ENCODE results near the gene MFN2. TPM values are rescaled to one million over a fixed set of nuclear protein-coding genes. Genes with fewer than 3 reads are reported as not detected.

Gene MFN2
- total RNA-seq, 4 donors from 2014 or later: 104 to 125 (median 111) TPM

DNA sequence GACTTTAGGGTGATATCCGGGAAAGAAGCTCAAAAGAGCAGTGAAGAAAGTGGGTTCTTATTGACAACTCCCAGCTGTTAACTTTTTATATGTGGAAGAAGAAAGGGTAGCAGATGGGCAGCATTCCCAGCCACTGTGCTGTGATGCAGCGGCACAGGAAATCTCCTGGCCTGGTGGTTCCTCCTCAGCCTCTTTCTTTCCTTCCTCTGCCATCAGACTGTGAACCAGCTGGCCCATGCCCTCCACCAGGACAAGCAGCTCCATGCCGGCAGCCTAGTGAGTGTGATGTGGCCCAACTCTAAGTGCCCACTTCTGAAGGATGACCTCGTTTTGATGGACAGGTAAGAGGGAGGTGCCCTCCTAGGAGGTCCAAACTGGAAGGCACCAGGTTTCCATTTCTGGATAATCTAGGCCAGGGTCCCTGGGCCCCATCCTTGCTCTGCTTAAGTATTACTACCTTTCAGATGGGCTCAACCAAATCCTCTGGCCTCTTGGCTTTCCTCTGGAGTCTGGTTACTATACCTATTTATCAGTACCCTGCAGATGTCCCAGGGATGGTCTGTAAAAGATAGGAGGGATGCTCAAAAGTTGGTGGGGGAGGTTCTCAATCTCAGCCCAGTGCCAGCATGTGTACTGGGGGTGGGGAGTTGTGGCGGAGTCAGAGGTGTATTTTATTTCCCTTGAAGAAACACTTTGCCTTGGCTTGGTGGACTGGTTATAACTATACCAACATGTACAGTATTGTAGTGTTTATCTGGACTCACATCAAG lies 17.0 kb downstream of the MFN2 start:
- TF ChIP-seq, protein P1, sequence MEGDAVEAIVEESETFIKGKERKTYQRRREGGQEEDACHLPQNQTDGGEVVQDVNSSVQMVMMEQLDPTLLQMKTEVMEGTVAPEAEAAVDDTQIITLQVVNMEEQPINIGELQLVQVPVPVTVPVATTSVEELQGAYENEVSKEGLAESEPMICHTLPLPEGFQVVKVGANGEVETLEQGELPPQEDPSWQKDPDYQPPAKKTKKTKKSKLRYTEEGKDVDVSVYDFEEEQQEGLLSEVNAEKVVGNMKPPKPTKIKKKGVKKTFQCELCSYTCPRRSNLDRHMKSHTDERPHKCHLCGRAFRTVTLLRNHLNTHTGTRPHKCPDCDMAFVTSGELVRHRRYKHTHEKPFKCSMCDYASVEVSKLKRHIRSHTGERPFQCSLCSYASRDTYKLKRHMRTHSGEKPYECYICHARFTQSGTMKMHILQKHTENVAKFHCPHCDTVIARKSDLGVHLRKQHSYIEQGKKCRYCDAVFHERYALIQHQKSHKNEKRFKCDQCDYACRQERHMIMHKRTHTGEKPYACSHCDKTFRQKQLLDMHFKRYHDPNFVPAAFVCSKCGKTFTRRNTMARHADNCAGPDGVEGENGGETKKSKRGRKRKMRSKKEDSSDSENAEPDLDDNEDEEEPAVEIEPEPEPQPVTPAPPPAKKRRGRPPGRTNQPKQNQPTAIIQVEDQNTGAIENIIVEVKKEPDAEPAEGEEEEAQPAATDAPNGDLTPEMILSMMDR (IDR thresholded peaks at IDR 0.05): no peak
- TF ChIP-seq POLR2A (IDR thresholded peaks at IDR 0.05): no peak
- no peak overlapping the region for H3K4me3 ChIP-seq (ENCODE audit: low read depth, poor library complexity, severe bottlenecking)
- intact Hi-C loops (cut with DNase I; ENCODE audit: low total_unique reads): no loop called here
- WGBS, 2 donors: 86 to 96% methylated on average over 5 of the region's 5 CpGs
- no peak for DNase-seq (ENCODE audit: low spot score in 2 of 2)

DNA sequence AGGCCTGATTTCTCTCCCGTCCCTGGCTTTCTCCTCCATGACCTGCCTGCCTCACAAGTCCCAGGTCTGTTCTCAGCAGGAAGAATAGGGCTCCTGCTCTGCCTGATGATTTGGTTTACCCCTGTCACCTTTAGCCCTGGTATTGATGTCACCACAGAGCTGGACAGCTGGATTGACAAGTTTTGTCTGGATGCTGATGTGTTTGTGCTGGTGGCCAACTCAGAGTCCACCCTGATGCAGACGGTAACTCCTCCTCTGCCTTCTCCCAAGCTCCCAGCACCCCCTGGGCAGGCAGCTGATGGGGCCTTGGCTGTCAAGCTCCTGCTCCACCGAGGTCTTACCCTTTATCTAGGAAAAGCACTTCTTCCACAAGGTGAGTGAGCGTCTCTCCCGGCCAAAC lies 18.4 kb downstream of the MFN2 start:
- no peak overlapping the region for H3K4me3 ChIP-seq (ENCODE audit: low read depth, poor library complexity, severe bottlenecking)
- no peak for TF ChIP-seq POLR2A (IDR thresholded peaks at IDR 0.05)
- TF ChIP-seq, protein P1 (IDR thresholded peaks at IDR 0.05): no peak
- intact Hi-C loops (cut with DNase I; ENCODE audit: low total_unique reads): no loop called here
- no peak for DNase-seq (ENCODE audit: low spot score in 2 of 2)
- 87 to 90% methylated on average over 5 of the region's 5 CpGs for WGBS, 2 donors

DNA sequence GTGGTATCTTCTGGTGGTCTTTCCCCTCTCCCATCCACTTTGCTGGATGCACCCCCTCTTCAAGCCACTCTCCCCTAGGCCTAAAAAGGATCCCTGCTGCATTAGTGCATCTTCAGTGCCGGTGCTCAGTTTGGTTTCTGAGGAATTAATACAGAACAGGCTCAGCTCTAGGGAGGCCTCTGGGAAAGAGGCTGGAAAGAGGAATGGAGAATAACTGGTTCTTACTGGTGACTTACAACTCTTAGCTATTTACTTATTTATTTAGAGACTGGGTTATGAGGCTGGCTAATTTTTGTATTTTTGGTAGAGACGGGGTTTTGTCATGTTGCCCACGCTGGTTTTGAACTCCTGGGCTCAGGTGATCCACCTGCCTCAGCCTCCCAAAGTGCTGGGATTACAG lies 19.0 kb downstream of the MFN2 start:
- 79 to 83% methylated on average over 3 of the region's 3 CpGs for WGBS, 2 donors
- TF ChIP-seq POLR2A (IDR thresholded peaks at IDR 0.05): no peak
- TF ChIP-seq, protein P1 (IDR thresholded peaks at IDR 0.05): no peak
- intact Hi-C loops (cut with DNase I; ENCODE audit: low total_unique reads): no loop called here
- no peak overlapping the region for H3K4me3 ChIP-seq (ENCODE audit: low read depth, poor library complexity, severe bottlenecking)
- DNase-seq (ENCODE audit: low spot score in 2 of 2): no peak

DNA sequence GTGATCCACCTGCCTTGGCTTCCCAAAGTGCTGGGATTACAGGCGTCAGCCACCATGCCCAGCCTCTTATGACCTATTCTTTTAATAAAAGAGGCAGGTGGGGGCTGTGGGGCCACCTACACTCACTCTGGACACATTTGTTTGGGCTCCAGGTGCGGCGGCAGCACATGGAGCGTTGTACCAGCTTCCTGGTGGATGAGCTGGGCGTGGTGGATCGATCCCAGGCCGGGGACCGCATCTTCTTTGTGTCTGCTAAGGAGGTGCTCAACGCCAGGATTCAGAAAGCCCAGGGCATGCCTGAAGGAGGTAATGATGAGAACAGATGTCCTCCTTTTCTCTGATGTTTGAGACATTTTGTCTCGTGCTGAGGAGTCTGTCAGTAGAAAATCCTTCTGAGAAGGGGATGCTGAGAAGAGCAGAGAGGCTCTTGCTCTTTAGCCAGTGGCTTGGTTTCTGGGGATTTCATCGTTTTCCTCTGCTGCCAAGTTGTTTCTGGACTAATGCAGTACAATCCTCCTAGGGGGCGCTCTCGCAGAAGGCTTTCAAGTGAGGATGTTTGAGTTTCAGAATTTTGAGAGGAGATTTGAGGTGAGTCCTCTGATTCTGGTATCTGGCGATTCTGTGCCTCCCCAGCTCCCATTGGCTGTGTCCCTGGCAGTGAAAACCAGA lies 21.1 kb downstream of the MFN2 start:
- WGBS, 2 donors: 80 to 88% methylated on average over 14 of the region's 14 CpGs
- intact Hi-C loops (cut with DNase I; ENCODE audit: low total_unique reads): no loop called here
- no peak overlapping the region for H3K4me3 ChIP-seq (ENCODE audit: low read depth, poor library complexity, severe bottlenecking)
- no peak for TF ChIP-seq POLR2A (IDR thresholded peaks at IDR 0.05)
- TF ChIP-seq, protein P1 (IDR thresholded peaks at IDR 0.05): no peak
- no peak for DNase-seq (ENCODE audit: low spot score in 2 of 2)

DNA sequence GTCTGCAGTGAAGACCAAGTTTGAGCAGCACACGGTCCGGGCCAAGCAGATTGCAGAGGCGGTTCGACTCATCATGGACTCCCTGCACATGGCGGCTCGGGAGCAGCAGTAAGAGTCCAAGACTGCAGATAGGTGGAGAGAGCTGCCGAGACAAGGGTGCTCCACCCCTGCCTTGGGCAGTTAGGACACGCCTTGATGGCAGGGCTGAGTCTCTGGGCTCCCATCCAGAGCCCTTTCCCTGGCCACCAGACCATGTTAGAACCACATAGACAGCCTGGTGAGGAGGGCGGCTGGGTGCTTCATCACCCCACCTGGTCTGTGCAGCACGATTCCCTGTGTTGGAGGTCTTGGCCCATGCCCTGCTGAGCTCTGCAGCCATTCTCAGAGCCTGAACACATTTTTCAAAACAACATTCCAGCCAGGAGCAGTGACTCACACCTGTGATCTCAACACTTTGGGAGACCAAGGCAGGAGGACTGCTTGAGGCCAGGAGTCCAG lies 21.8 kb downstream of the MFN2 start:
- WGBS, 2 donors: 58 to 73% methylated on average over 10 of the region's 10 CpGs
- no peak for TF ChIP-seq POLR2A (IDR thresholded peaks at IDR 0.05)
- TF ChIP-seq, protein P1 (IDR thresholded peaks at IDR 0.05): no peak
- DNase-seq (ENCODE audit: low spot score in 2 of 2): no peak
- no peak overlapping the region for H3K4me3 ChIP-seq (ENCODE audit: low read depth, poor library complexity, severe bottlenecking)
- intact Hi-C loops (cut with DNase I; ENCODE audit: low total_unique reads): no loop called here
